Measurements from ENCODE around the gene DUS4L.

Gene DUS4L

GRCh38 chr7:107610323-107610722, 46.6 kb downstream of the DUS4L start:
- DNase-seq (ENCODE audit: low read depth, low spot score): no peak
- no peak overlapping the region for H3K4me3 ChIP-seq (ENCODE audit: low read depth, low read length)
- no peak for TF ChIP-seq CTCF (IDR thresholded peaks at IDR 0.05; ENCODE audit: low read depth, low read length)
- in situ Hi-C loops (cut with HindIII; ENCODE audit: low sequenced_read_pairs): no loop called here

- TF ChIP-seq CTCF (IDR thresholded peaks at IDR 0.05; ENCODE audit: low read depth, low read length): no peak
- in situ Hi-C loops (cut with HindIII; ENCODE audit: low sequenced_read_pairs): no loop called here
- no peak overlapping the region for H3K4me3 ChIP-seq (ENCODE audit: low read depth, low read length)
- DNase-seq (ENCODE audit: low read depth, low spot score): no peak
Observed at GRCh38 chr7:107613439-107613838, 49.7 kb downstream of the DUS4L start.

- H3K4me3 ChIP-seq (ENCODE audit: low read depth, low read length): no peak overlapping the region
- in situ Hi-C loops (cut with HindIII; ENCODE audit: low sequenced_read_pairs): no loop called here
- TF ChIP-seq CTCF (IDR thresholded peaks at IDR 0.05; ENCODE audit: low read depth, low read length): no peak
- no peak for DNase-seq (ENCODE audit: low read depth, low spot score)
Observed at GRCh38 chr7:107613948-107614347, 50.2 kb downstream of the DUS4L start.

- peak; percentile 61 for DNase-seq (ENCODE audit: low read depth, low spot score)
- H3K4me3 ChIP-seq (ENCODE audit: low read depth, low read length): no peak overlapping the region
- in situ Hi-C loops (cut with HindIII; ENCODE audit: low sequenced_read_pairs): no loop called here
- TF ChIP-seq CTCF (IDR thresholded peaks at IDR 0.05; ENCODE audit: low read depth, low read length): no peak
Observed at GRCh38 chr7:107614425-107614824, 50.7 kb downstream of the DUS4L start.

GRCh38 chr7:107615910-107616680, 52.3 kb downstream of the DUS4L start:
- no peak for DNase-seq (ENCODE audit: low read depth, low spot score)
- in situ Hi-C loops (cut with HindIII; ENCODE audit: low sequenced_read_pairs): no loop called here

GRCh38 chr7:107622429-107622828, 58.7 kb downstream of the DUS4L start:
- no peak overlapping the region for H3K4me3 ChIP-seq (ENCODE audit: low read depth, low read length)
- in situ Hi-C loops (cut with HindIII; ENCODE audit: low sequenced_read_pairs): no loop called here
- TF ChIP-seq CTCF (IDR thresholded peaks at IDR 0.05; ENCODE audit: low read depth, low read length): no peak
- peak; percentile 39 for DNase-seq (ENCODE audit: low read depth, low spot score)

More at GRCh38 chr7:107615910-107616680, 52.3 kb downstream of the DUS4L start:
- TF ChIP-seq CTCF (IDR thresholded peaks at IDR 0.05; ENCODE audit: low read depth, low read length): no peak
- no peak overlapping the region for H3K4me3 ChIP-seq (ENCODE audit: low read depth, low read length)

Data from astrocyte of the spinal cord (primary cell).